ENCODE measurements around the gene RHCE.
"Not testable (repeated sequence)": the region's sequence is repeated elsewhere in the genome, so short reads cannot be mapped to it uniquely, and the experiment has no call there.

Gene RHCE

DNA sequence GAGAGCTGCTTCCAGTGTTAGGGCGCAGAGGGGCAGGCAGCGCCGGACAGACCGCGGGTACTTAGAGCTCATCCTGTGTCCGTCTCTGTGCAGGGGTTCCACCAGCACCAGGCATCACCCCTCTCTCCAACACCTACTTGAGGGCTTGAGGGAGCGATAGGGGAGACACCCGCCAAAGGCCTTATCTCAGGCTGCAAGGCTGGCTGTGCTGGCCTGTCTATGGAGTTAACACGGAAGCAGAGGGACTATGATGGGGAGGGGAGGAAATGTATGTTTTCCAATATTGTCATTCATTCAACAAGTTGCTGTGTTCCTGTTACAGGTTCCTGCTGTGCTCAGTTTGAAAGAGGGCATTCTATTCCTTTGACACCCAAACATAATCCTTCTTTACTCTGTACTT lies at the start of gene RHCE:
TSS of gene RHCE (minus strand) at position 111 of the 400 bp plus-strand sequence. CDS start at position 72, 39 bp downstream.
- DNase-seq (ENCODE audit: low read depth): not testable (repeated sequence)

DNA sequence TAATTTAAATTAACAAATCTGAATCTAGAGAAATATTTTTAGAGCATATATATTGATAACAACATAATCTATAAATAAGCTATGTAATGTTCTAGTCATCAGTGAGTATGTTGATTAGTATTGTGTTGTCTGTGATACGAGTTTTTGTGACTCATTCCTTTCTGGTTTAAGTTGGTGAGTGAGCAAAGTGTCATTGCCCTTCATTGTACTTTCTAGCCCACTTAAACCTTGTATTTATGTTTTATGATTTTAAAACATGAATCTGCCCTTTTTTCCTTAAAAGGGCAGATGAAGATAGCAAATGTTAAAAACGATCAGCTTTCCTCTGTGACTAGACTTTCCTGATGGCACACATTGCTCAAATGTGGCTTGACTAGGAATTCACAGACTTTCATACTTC lies 48.6 kb upstream of the RHCE start:
- DNase-seq (ENCODE audit: low read depth): no peak

DNA sequence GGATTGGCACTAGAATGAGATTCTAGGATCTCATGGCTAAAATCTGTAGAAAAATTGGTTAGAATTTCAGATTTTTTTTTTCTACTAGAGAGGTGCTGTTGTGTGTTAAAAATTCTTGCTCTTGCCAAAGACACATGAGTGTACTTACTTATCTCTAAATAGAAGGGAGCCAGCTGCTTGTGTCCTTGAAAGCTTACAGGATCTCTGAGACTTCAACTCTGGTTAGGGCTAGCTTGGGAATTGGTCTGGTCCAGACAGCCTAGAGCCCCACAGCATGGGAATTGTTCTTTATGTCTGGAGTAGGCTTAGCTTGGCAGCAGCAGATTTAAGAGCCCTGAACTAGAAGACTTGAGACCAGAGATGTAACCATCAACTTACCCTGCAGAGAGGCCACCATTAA lies 47.4 kb upstream of the RHCE start:
- DNase-seq (ENCODE audit: low read depth): no peak

DNA sequence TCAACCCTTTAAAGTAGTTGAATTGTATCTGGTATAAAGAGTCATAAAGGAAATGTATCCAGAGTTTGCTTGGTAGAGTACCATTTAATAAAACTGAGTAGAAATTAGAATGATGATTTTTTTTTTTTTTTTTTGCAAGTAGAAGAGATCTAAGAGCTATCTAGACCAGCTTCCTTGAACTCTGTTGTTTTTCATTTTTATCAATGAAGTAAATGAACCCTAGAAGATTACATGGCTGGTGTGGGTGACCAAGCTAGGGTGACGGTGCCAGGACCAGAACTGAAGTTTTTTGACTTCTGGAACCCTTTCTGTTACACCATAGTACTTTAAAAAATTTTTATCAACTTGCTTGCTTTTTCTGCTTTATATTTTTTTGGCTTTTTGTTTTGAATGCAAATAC lies 47.0 kb upstream of the RHCE start:
- DNase-seq (ENCODE audit: low read depth): no peak

DNA sequence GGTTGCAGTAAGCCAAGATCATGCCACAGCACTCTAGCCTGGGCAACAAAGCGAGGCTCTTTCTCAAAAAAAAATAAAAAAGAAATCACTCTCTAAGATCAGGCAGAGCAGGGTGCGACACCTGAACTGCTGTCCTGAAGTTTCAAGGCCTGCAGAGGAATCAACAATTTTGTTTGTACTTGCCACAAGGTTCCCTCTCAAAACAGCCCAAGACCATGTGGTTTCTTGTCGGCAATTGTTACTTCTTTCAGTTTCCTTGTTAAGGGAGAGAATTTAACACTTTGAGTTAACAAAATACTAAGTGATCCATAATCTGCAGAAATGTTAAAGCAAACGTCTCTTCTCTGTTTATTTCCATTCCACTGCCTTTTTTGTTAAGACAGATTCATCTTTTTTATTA lies 46.6 kb upstream of the RHCE start:
- no peak for DNase-seq (ENCODE audit: low read depth)

DNA sequence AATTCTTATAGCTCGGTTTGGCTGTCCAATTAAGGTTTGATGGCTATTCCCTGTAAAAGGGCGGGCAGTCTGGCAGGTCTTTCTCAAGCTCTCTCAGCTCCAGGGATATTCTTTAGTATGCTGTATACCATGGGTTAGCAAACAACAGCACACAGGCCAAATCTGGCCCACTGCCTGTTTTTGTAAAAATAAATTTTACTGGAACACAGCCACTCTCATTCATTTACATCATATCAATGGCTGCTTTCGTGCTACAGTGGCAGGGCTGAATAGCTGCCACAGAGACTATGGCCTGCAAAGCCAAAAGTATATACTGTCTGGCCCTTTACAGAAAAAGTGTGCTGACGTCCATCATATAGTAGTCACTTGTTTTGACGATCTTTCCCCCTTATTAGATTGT lies 42.1 kb upstream of the RHCE start:
- no peak for DNase-seq (ENCODE audit: low read depth)

DNA sequence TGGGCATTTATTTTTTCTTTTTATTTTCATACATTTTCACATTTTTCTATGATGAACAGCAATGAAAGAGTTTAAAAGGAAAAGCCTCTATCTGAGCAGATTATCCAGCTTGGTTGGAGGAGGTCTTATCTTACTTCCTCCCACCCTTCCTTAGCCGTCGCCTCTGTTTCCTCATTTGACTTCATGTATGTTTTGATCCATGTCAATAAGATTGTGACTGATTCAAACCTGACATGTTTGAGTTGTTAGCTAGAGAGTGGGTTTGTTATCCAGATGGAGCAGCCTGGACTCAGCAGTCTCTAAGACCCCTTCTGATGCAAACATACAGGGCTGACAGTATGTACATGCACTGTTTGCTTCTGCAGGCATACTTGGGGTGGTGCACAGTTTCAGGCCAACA lies 41.2 kb upstream of the RHCE start:
- DNase-seq (ENCODE audit: low read depth): no peak

DNA sequence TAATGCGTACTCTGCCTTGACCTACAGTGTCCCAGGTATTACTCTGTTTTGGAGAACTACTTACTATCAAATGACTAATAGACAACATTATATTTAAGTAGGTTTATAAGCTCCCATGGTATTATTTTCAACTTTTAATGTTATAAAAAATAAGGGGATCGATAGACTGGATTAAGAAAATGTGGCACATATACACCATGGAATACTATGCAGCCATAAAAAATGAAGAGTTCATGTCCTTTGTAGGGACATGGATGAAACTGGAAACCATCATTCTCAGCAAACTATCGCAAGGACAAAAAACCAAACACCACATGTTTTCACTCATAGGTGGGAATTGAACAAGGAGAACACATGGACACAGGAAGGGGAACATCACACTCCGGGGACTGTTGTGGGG lies 40.2 kb upstream of the RHCE start:
- not testable (repeated sequence) for DNase-seq (ENCODE audit: low read depth)

DNA sequence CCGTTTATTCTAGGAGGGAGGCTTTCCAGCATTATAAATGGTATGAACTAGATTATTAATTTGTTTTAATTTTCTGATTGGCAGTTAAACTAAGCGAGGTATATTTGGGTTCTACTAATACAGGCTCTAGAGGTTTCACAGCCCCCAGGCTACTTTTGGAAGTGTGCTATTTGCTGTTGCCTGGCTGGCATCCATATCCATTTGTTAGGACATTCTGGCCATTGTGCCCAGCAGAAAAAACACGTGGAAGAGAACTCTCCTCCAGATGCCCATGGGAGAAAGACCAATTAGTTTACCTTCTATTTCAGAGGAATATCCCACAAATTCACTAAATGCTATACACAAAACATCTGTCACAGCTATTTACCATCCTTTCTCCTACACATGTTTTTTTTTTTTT lies 39.4 kb upstream of the RHCE start:
- no peak for DNase-seq (ENCODE audit: low read depth)

DNA sequence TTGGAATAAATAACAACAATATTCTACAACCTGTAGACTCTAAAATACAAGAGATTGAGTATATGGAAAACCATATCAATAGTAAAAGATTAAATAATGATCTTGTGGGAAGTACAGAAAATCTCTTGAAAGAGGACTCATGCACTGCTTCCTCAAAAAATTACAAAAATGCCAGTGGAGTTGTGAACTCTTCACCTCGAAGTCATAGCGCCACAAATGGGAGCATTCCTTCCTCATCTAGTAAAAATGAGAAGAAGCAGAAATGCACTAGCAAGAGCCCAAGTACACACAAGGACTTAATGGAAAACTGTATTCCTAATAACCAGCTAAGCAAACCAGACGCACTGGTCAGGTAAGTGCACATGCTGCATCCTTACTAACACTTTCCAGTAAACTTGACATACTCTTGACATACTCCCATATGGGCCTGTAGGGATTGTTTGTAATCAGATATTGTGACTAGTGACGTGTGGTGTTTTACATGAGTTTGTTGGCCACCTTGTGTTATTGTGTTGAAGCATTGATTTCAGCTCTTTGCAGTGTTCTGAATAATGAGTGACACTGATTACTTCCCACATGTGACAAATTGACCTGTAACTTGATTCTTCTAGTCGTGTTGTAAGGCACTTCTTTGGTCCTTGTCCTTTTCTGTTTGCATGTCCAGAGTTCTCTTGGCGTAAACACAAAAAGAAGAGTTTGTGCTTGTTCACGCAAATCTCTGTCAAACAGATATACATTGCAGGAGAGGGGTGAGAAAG lies 38.1 kb upstream of the RHCE start:
- no peak for DNase-seq (ENCODE audit: low read depth)

DNA sequence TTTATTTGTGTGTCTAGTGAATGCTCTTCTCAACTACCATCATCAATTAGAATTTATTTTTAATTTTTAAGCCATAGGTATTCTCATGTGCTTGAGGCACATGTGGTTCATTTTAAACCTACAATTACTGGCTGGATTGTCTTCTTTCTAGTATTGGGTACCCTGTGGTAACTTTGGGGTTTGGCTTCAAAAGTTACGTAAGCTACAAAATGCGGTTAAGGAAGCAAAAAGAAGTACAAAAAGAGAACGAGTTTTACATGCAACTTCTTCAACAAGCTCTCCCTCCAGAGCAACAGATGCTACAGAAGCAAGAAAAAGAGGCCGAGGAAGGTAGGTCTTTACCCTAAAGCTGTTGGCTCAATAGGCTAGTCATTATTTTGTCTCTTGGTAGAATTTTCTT lies 35.9 kb upstream of the RHCE start:
- DNase-seq (ENCODE audit: low read depth): no peak

DNA sequence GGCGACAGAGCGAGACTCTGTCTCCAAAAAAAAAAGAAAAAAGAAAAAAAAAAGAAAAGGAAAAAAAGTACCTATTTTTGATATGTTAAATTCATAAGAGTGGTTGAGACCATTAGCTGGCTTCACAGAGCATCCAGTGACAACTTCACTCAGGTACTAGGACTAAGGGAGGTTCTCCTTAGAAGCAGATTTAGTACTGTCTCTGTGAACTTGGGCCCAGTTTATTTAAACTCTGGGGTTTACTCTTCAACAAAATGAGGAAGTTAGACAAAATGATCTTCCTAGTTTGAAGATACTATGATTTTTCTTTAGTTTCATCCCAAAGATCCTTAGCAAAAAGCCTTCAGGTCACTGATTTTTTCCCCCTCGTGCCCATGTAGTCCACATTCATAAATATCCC lies 31.3 kb upstream of the RHCE start:
- no peak for DNase-seq (ENCODE audit: low read depth)

DNA sequence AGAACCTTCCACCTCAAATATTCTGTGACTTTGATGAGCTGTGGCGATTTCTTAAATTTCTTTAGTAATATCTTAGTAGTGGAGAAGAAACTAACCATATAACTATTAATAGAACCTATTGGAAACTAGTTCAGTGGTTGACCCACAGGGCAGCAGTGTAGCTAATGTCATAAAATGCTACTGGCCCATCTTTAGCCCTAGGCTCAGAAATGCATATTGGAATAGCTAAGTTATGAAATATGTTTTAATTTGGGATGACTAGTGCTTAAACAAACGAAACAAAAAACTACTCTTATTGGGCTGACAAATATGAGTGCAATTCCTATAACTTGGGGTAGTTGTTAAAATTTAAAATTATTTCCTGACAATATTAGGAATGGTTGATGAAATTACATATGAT lies 30.3 kb upstream of the RHCE start:
- no peak for DNase-seq (ENCODE audit: low read depth)

DNA sequence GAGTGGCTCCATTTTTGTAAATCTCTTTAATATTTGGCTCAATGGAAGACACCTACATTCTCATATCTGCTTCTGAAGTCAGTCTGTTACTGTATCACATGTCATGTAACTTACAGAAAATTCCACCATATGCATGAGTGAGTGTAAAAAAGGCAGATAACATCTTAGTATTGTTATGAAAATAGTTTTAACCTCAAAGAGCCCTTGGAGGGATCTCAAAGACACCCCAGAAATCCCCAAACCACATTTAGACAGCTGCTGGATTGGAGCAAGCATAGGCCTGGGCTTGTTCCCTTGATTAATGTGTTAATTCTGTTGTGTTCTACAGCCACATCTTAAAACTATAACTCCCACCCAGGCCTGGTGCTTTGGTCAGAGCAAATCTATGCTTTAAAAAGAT lies 26.9 kb upstream of the RHCE start:
- DNase-seq (ENCODE audit: low read depth): no peak

DNA sequence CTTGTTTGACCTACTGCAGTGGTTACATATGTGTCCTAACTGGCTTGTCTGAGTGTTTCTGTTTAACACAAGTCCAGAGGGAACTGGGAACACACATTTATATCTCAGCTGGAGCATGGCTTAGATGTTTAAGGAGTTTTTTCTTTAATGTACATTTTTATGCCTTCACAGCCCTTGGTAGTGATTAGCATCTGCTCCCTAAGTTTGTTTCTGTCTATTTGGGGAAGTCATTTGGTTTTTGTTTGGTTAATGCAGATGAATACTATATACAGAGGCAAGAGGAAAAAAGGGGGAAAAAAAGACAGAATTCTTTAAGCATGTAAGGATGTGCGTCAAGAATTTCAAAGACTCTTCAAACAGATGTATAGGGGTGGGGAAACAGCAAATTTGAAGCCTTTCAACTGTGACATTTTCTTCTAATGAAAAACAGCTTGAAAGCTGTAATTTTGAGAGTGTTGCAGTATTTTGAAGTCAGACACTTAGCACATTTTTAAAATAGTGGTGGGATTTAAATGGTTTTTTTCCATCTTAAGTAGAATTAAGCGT lies 25.4 kb upstream of the RHCE start:
- no peak for DNase-seq (ENCODE audit: low read depth)

DNA sequence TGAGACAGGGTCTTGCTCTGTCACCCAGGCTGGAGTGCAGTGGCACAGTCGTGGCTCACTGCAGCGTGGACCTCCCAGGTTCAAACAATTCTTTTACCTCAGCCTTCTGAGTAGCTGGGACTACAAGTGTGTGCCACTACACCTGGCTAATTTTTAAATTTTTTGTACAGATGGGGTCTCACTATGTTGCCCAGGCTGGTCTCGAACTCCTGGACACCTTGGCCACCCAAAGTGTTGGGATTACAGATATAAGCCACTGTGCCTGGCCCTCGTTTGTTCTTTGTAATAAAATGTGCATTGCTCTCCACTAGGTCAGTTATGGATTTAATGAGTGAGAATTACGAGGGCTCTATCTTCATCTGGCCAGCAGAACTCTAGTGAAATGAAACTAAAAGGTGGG lies 24.0 kb upstream of the RHCE start:
- not testable (repeated sequence) for DNase-seq (ENCODE audit: low read depth)

DNA sequence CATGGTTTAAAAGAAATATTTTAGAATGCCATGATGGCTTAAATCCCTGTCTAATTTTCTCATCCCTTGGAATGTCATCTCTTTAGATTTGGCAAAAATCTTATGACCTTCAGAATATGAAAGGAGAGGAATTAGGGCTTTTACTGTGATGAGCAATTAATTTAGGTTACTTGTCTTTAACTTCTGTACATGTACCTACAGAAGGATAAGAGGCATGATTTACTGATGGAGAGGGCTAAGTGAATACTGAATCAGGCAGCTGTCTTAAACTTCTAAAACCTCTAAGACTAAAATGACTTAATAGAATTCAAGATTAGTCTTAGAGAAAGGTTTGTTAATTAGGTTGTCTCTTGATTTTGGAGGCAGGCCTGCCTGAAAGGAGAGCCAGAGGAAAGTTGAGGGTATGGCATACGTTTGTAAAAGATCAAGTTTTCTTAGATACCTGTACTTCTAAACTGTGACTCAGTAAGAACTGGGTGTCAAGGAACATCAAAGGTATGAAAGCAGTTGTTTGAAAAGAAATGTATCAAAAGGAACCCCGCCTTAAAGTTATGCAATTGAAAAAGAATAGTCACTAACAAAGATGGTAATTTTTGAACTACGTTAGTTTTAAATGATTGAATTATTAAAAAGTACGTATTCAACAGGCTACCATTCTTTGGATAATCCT lies 22.5 kb upstream of the RHCE start:
- DNase-seq (ENCODE audit: low read depth): no peak

DNA sequence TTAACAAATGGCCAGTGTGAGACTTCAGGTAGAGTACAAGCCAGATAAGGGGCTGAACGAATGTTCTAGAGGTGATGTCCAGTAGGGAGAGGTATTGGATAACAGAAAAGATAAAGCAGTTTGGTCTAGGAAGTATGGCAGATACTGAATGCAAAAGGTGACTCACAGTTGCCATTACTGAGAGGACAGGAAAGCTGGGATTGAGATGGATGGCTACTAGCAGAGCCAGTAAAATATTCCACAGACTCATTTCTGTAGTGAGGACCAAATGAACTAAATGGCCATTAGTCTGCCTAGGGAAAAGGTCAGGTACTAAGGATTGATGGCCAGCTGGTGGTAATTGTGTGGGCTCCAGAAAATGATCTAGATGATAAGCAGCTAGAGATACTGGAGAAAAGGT lies 21.6 kb upstream of the RHCE start:
- no peak for DNase-seq (ENCODE audit: low read depth)

DNA sequence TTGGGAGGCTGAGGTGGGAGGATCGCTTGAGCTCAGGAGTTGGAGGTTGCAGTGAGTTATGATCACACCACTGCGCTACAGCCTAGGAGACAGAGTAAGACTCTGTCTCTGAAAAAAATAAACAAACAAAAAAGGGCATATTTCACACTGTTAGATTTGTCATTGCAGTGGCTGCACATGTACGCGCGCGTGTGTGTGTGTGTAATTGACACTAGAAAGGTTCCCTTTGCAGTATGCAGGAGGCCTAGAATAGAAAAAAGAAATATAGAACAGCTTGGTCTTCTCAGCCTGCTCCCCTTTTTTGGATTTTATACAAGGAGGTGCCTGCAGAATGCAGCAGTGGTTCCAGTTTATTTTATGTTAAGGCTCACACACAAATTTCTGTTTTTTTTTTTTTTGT lies 18.7 kb upstream of the RHCE start:
- no peak for DNase-seq (ENCODE audit: low read depth)

DNA sequence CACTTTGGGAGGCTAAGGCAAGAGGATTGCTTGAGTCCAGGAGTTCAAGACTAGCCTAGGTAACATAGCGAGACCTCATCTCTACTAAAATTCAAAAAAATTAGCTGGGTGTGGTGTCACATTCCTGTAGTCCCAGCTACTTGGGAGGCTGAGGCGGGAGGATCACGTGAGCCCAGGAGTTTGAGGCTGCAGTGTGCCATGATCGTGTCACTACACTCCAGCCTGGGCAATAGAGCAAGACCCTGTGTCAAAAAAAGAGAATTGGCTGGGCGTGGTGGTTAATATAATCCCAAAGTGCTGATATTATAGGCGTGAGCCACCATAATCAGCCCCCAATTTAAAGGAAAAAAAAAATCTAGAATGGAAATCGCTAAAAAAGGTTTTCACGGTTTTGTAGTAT lies 17.0 kb upstream of the RHCE start:
- DNase-seq (ENCODE audit: low read depth): no peak

DNA sequence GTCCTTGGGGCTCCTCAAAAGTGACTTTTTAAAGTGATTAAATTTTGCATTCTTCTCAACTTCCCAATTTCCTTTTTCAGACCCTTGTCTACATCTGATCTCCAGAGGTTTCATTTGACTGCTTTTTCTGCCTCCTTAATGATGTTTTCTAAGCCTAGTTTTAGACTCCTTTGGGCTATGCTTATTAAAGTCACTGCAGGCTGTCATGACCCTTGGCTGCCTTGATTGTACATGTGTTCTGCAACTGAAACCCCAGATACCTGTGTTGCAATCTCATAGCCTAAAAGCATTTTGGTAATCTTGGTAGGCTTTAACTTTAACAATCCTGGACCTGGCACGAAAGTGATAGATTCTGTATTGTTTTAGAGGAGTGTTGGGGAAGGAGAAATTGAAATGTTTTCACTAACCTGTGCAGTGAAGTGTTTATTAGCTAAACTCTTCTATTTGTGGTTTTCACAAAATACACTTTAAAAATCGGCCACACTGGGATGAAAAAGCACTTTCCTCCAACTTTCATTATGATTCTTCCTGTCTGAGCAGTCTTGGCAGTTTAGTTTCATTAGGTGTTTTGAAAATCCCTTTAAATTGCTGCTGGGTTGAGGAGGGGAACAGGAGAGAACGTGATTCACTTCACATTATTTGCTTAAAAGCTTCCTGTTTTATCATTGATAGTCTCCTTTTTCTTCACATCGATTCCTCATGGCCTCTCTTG lies 14.9 kb upstream of the RHCE start:
- DNase-seq (ENCODE audit: low read depth): no peak

DNA sequence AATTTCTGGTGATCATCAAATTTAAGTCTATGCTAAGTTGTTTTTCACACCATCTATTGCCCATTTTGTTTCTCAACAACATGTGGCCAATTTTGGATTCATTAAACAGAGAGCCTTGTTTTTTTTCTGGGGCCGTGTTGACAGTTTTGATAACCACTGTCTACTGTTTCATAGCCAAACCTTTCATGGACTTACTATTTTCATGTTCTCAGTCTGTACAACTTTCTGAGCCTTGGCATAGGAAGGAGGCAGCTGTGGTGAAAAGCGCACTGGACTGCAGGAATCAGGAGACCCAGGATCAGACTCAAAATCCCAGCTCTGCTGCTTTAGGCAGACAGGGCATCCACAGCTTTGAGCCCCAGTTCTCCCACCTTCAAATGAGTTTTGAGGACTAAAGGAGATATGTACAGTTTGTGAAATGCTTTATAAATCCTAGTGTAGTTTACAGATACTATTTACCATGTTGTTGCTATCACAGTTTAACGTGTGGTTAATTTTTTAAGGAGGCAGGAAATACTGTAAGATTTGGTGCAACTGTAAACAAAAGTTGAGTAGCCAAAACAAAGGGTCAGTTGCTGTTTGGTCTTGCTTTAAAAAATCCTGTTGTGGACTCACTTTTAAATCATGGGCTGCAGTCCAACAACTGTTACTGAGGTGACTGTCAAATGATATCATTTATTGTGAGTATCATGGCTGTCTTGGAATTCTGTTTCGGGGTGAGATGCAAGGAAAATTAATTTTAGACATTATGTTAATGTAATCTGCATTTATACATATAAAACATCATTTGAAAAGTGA lies 13.0 kb upstream of the RHCE start:
- DNase-seq (ENCODE audit: low read depth): no peak

All from stimulated activated CD8-positive, alpha-beta memory T cell treated with anti-CD3 and anti-CD28 coated beads, Interleukin-15, amount 100 ng/mL, for 24 hours (primary cell).